PFSK-1 (cell line): ENCODE data around the gene SLMAP.

ENCODE experiments used
- FOXP2 ChIP-seq: optimal IDR thresholded peaks from 2 replicates; pipeline ENCODE3; 2011; ENCODE audit warnings: borderline replicate concordance, control low read depth, inconsistent platforms; ENCODE audit not compliant: insufficient read depth; ENCODE audit errors: extremely low read length, extremely low read depth
- POLR2AphosphoS5 ChIP-seq: IDR thresholded peaks from 2 replicates; pipeline ENCODE4 v1.6.1; 2012; ENCODE audit warnings: low read depth, mild to moderate bottlenecking, control low read depth, low read length, moderate library complexity
- REST ChIP-seq, 2 experiments: IDR thresholded peaks; 2 replicates each; pipeline versions ENCODE4 v1.6.1 to v1.8.0; 2011 to 2012; ENCODE audit warnings: low read depth in 2 of 2, low read length in 2 of 2, control low read depth in 1 of 2, inconsistent platforms in 1 of 2, mild to moderate bottlenecking in 1 of 2, moderate library complexity in 1 of 2; ENCODE audit not compliant: insufficient read depth in 1 of 2
- SIN3A ChIP-seq: IDR thresholded peaks from 2 replicates; pipeline ENCODE4 v1.6.1; 2012; ENCODE audit warnings: mild to moderate bottlenecking, low read length, moderate library complexity, borderline replicate concordance; ENCODE audit not compliant: insufficient read depth
- TAF1 ChIP-seq: IDR thresholded peaks from 2 replicates; pipeline ENCODE4 v1.6.1; 2012; ENCODE audit warnings: low read length, control low read depth, borderline replicate concordance; ENCODE audit not compliant: insufficient read depth

The SLMAP gene

GRCh38 chr3:57768595-57768994 lies 12.5 kb downstream of the SLMAP start:
- no peak for TF ChIP-seq FOXP2

- no peak for TF ChIP-seq FOXP2
- no peak for TF ChIP-seq SIN3A
- no peak for TF ChIP-seq TAF1
- TF ChIP-seq POLR2AphosphoS5: no peak
- TF ChIP-seq REST (IDR thresholded peaks at IDR 0.05; ENCODE audit: insufficient read depth in 1 of 2, low read depth in 2 of 2, low read length in 2 of 2): no peak
Measured at GRCh38 chr3:57770009-57770827, 14.1 kb downstream of the SLMAP start.

GRCh38 chr3:57772251-57772650 lies 16.1 kb downstream of the SLMAP start:
- TF ChIP-seq REST (IDR thresholded peaks at IDR 0.05; ENCODE audit: insufficient read depth in 1 of 2, low read depth in 2 of 2, low read length in 2 of 2) (no peak), POLR2AphosphoS5 (no peak), FOXP2 (no peak), SIN3A (no peak), TAF1 (no peak)

- TF ChIP-seq REST (IDR thresholded peaks at IDR 0.05; ENCODE audit: insufficient read depth in 1 of 2, low read depth in 2 of 2, low read length in 2 of 2) (no peak), POLR2AphosphoS5 (no peak), FOXP2 (no peak), SIN3A (no peak), TAF1 (no peak)
Measured at GRCh38 chr3:57777774-57778173, 21.7 kb downstream of the SLMAP start.

DNA sequence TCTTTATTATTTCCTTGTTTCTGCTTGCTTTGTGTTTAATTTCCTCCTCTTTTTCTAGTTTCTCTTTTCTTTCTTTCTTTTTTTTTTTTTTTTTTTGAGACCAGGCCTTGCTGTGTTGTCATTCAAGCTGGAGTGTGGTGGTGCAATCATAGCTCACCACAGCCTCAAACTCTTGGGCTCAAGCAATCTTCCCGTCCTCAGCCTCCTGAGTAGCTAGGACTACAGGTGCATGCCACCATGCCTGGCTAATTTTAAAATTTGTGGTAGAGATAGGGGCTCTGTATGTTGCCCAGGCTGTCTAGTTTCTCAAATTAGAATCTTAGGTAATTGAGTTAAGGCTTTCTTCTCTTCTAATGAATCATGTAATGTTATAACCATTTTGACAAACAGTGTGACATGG lies 22.4 kb downstream of the SLMAP start:
- TF ChIP-seq POLR2AphosphoS5 (no peak), SIN3A (no peak), TAF1 (no peak), REST (IDR thresholded peaks at IDR 0.05; ENCODE audit: insufficient read depth in 1 of 2, low read depth in 2 of 2, low read length in 2 of 2) (no peak), FOXP2 (no peak)
